ENCODE results near the gene RNU6-9.
"Not testable (repeated sequence)": the region's sequence is repeated elsewhere in the genome, so short reads cannot be mapped to it uniquely, and the experiment has no call there.

Gene RNU6-9

GRCh38 chr19:850221-850978 lies 42.9 kb upstream of the RNU6-9 start:
- peak; percentile 49 for DNase-seq (ENCODE audit: low spot score)
- POLR2A ChIA-PET (ENCODE audit: low non-redundant PET) = no interaction called here

GRCh38 chr19:850979-851335 lies 42.3 kb upstream of the RNU6-9 start:
- POLR2A ChIA-PET (ENCODE audit: low non-redundant PET) = no interaction called here
- CTCF ChIA-PET = interaction anchor here (0.5 kb wide), 1 partner anchor 79 kb away, joined by 3 read pairs; no protein-coding TSS in a partner anchor
- H3K27ac ChIP-seq = peak overlapping the region; percentile 95
- DNase-seq (ENCODE audit: low spot score) = no peak
- no peak for TF ChIP-seq CTCF (conservative IDR thresholded peaks at IDR 0.05; ENCODE audit: low read depth)

More at GRCh38 chr19:850221-850978, 42.9 kb upstream of the RNU6-9 start:
- H3K27ac ChIP-seq = peak overlapping the region; percentile 95
- CTCF ChIA-PET = interaction anchor here (0.5 kb wide), 1 partner anchor 80 kb away, joined by 3 read pairs; no protein-coding TSS in a partner anchor
- no peak for TF ChIP-seq CTCF (conservative IDR thresholded peaks at IDR 0.05; ENCODE audit: low read depth)

GRCh38 chr19:852136-853013 lies 40.9 kb upstream of the RNU6-9 start, which contains the start of gene ELANE:
ELANE (plus strand) TSS chr19:852303; CDS start chr19:852329, 26 bp downstream.
- ChIA-PET POLR2A (ENCODE audit: low non-redundant PET) (no interaction called here), CTCF (no interaction called here)
- H3K27ac ChIP-seq = peak within 1 kb of the TSS; percentile 95
- no peak for DNase-seq (ENCODE audit: low spot score)
- TF ChIP-seq CTCF (conservative IDR thresholded peaks at IDR 0.05; ENCODE audit: low read depth) = no peak

- DNase-seq (ENCODE audit: low spot score) = no peak
- ChIA-PET CTCF (no interaction called here), POLR2A (ENCODE audit: low non-redundant PET) (no interaction called here)
- TF ChIP-seq CTCF (conservative IDR thresholded peaks at IDR 0.05; ENCODE audit: low read depth) = no peak
- no peak overlapping the region for H3K27ac ChIP-seq
Measured at GRCh38 chr19:853014-853585, 40.2 kb upstream of the RNU6-9 start.

GRCh38 chr19:853614-854220 lies 39.6 kb upstream of the RNU6-9 start:
- POLR2A ChIA-PET (ENCODE audit: low non-redundant PET) = interaction anchor here (0.5 kb wide), 1 partner anchor 9 kb away, joined by 5 read pairs; no protein-coding TSS in a partner anchor
- CTCF ChIA-PET = interaction anchor here (0.6 kb wide), 1 partner anchor 40 kb away, joined by 3 read pairs; no protein-coding TSS in a partner anchor

GRCh38 chr19:854549-854948 lies 38.7 kb upstream of the RNU6-9 start:
- no peak overlapping the region for H3K27ac ChIP-seq
- POLR2A ChIA-PET (ENCODE audit: low non-redundant PET) = interaction anchor here (0.5 kb wide), 1 partner anchor 10 kb away, joined by 5 read pairs; no protein-coding TSS in a partner anchor
- no peak for TF ChIP-seq CTCF (conservative IDR thresholded peaks at IDR 0.05; ENCODE audit: low read depth)
- CTCF ChIA-PET = interaction anchor here (0.6 kb wide), 2 partner anchors 39 to 85 kb away, joined by 3 to 4 read pairs; no protein-coding TSS in a partner anchor
- no peak for DNase-seq (ENCODE audit: low spot score)

More at GRCh38 chr19:853614-854220, 39.6 kb upstream of the RNU6-9 start:
- DNase-seq (ENCODE audit: low spot score); H3K27ac ChIP-seq: not testable (repeated sequence)
